ENCODE data around the gene OPA3. TPM values are rescaled to one million over a fixed set of nuclear protein-coding genes. Genes with fewer than 3 reads are reported as not detected.

The OPA3 gene
- polyA plus RNA-seq, 3 donors = 4.4 to 6.9 (median 5.6) TPM

DNA sequence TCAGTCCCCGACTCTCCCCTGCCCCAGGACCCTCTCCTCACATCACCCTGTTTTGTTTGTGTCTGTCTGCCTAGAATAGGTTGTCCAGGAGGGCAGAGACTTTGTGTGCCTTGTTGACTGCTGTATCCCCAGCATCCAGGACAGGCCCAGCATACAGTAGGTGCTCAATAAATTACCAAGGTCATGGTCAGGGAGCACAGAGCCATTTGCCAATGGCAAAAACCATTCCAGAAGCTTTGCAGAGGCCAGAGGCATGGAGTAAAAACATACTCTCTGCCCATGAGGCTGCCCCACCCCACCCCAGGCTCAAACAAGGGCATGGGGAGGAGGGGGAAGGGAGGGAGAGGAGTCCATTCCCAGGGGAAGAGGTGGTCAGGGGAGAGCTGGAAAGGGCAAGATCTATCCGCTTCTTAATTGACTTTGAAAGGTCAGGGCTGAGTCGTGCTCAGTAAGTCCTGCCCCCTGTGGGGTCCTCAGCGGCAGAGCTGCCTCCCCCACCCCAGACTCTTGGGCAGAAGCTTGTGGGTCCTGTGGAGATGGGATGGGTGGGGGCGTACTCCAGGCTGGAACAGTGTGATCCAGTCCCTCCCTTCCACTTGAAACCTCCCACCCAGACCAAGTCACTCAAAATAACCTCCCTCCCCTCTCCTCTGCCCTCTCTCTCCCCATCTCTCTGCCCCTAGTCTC, 13.0 kb upstream of the OPA3 start:
- no peaks in the 10 kb centered on the region for H4K20me1 ChIP-seq (ENCODE audit: insufficient read depth, low read length)
- H3K9me3 Mint-ChIP-seq = peaks cover 0 to 25% (median 9%) of the 10 kb centered on the region in 7 donors
- peak overlapping the region in 1 of 2 donors; percentile 82 for H3K4me3 Mint-ChIP-seq
- peaks cover 71 to 76% (median 74%) of the 10 kb centered on the region in 3 donors for H3K27me3 Mint-ChIP-seq (ENCODE audit: low read depth in 3 of 3)
- H3K4me3 ChIP-seq (replicated peaks in 1 of 3; ENCODE audit: low read depth in 2 of 3, low read length in 3 of 3) = peak overlapping the region in 1 of 3 experiments; percentile 43
- intact Hi-C loops (cut with micrococcal nuclease) = loop anchor here in 1 of 2 donors (5.0 kb wide), 1 partner anchor 40 kb away; the partner anchor contains the start of gene EML2
- peak overlapping the region; percentile 50 for H3K4me2 ChIP-seq (replicated peaks; ENCODE audit: extremely low read depth, low read length, poor library complexity, severe bottlenecking)
- no CpG with 5 or more reads among the region's 5 CpGs for WGBS (ENCODE audit: insufficient coverage)
- no peak overlapping the region for H3K27ac ChIP-seq (ENCODE audit: low read depth in 1 of 2, low read length in 2 of 2)
- peak overlapping the region in 1 of 7 donors; percentile 13 for H3K27ac Mint-ChIP-seq
- no peaks in the 10 kb centered on the region for H3K36me3 ChIP-seq (replicated peaks in 1 of 2; ENCODE audit: control insufficient read depth in 1 of 2, insufficient read depth in 2 of 2, low read length in 2 of 2)
- H3K9ac ChIP-seq (ENCODE audit: insufficient read depth, low read length, poor library complexity, severe bottlenecking) = no peak overlapping the region
- DNase-seq = no peak
- no peaks in the 10 kb centered on the region for H3K79me2 ChIP-seq (ENCODE audit: insufficient read depth, low read length)
- peaks cover 0 to 8% of the 10 kb centered on the region in 2 donors for H3K9me3 ChIP-seq (replicated peaks in 1 of 2; ENCODE audit: control insufficient read depth in 1 of 2, insufficient read depth in 1 of 2, low read length in 2 of 2)
- H3K4me1 ChIP-seq (ENCODE audit: control insufficient read depth in 1 of 2, insufficient read depth in 2 of 2, low read length in 2 of 2) = peaks cover 29 to 44% of the 10 kb centered on the region in 2 donors
- peaks cover 34 to 60% of the 10 kb centered on the region in 2 donors for H3K27me3 ChIP-seq (ENCODE audit: control insufficient read depth in 2 of 2, insufficient read depth in 2 of 2, low read length in 2 of 2)
- H3K4me1 Mint-ChIP-seq = peaks cover 43% of the 10 kb centered on the region
- TF ChIP-seq, protein P1, sequence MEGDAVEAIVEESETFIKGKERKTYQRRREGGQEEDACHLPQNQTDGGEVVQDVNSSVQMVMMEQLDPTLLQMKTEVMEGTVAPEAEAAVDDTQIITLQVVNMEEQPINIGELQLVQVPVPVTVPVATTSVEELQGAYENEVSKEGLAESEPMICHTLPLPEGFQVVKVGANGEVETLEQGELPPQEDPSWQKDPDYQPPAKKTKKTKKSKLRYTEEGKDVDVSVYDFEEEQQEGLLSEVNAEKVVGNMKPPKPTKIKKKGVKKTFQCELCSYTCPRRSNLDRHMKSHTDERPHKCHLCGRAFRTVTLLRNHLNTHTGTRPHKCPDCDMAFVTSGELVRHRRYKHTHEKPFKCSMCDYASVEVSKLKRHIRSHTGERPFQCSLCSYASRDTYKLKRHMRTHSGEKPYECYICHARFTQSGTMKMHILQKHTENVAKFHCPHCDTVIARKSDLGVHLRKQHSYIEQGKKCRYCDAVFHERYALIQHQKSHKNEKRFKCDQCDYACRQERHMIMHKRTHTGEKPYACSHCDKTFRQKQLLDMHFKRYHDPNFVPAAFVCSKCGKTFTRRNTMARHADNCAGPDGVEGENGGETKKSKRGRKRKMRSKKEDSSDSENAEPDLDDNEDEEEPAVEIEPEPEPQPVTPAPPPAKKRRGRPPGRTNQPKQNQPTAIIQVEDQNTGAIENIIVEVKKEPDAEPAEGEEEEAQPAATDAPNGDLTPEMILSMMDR (IDR thresholded peaks at IDR 0.05) = no peak
- no peak overlapping the region for H2AFZ ChIP-seq (ENCODE audit: insufficient read depth, low read depth, low read length, poor library complexity, severe bottlenecking)
- H3K36me3 Mint-ChIP-seq = peaks cover 0 to 16% of the 10 kb centered on the region in 2 donors

DNA sequence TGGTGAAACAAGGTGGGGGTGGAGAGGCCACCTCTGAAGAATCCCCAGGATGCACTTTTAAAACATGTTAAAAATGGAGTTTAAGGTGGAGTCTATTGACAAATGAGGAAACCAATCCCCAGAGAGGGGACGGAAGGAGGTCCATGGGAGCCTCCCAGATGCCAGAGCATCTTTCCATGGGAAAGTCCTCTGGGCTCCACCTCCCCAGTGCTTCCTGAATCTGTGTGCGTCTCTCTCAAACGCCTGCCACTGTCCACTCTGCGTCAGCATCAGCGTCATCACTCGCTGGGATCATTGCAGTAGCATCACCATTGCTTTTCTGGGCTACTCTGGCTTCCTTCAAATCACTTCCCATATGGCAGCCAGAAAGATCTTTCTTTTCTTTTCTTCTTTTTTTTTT, 11.2 kb upstream of the OPA3 start:
- H3K4me1 ChIP-seq (ENCODE audit: control insufficient read depth in 1 of 2, insufficient read depth in 2 of 2, low read length in 2 of 2) = peaks cover 33 to 39% of the 10 kb centered on the region in 2 donors
- H3K27me3 Mint-ChIP-seq (ENCODE audit: low read depth in 3 of 3) = peaks cover 69 to 71% (median 70%) of the 10 kb centered on the region in 3 donors
- 86% methylated on average over 5 of the region's 6 CpGs for WGBS (ENCODE audit: insufficient coverage)
- no peak overlapping the region for H3K27ac ChIP-seq (ENCODE audit: low read depth in 1 of 2, low read length in 2 of 2)
- H3K36me3 ChIP-seq (replicated peaks in 1 of 2; ENCODE audit: control insufficient read depth in 1 of 2, insufficient read depth in 2 of 2, low read length in 2 of 2) = no peaks in the 10 kb centered on the region
- H3K9me3 ChIP-seq (replicated peaks in 1 of 2; ENCODE audit: control insufficient read depth in 1 of 2, insufficient read depth in 1 of 2, low read length in 2 of 2) = peaks cover 0 to 4% of the 10 kb centered on the region in 2 donors
- intact Hi-C loops (cut with micrococcal nuclease) = loop anchor here in 1 of 2 donors (5.0 kb wide), 1 partner anchor 41 kb away; the partner anchor contains the start of gene EML2
- H3K36me3 Mint-ChIP-seq = peaks cover 0 to 7% of the 10 kb centered on the region in 2 donors
- no peak overlapping the region for H3K4me3 ChIP-seq (replicated peaks in 1 of 3; ENCODE audit: low read depth in 2 of 3, low read length in 3 of 3)
- peaks cover 43% of the 10 kb centered on the region for H3K4me1 Mint-ChIP-seq
- peaks cover 18 to 50% of the 10 kb centered on the region in 2 donors for H3K27me3 ChIP-seq (ENCODE audit: control insufficient read depth in 2 of 2, insufficient read depth in 2 of 2, low read length in 2 of 2)
- H3K9me3 Mint-ChIP-seq = peaks cover 0 to 11% (median 2%) of the 10 kb centered on the region in 7 donors
- no peak overlapping the region for H3K4me2 ChIP-seq (replicated peaks; ENCODE audit: extremely low read depth, low read length, poor library complexity, severe bottlenecking)
- no peaks in the 10 kb centered on the region for H4K20me1 ChIP-seq (ENCODE audit: insufficient read depth, low read length)
- peak overlapping the region in 1 of 2 donors; percentile 82 for H3K4me3 Mint-ChIP-seq
- no peak overlapping the region for H3K9ac ChIP-seq (ENCODE audit: insufficient read depth, low read length, poor library complexity, severe bottlenecking)
- no peak overlapping the region for H2AFZ ChIP-seq (ENCODE audit: insufficient read depth, low read depth, low read length, poor library complexity, severe bottlenecking)
- no peak overlapping the region for H3K27ac Mint-ChIP-seq
- no peak for DNase-seq
- no peaks in the 10 kb centered on the region for H3K79me2 ChIP-seq (ENCODE audit: insufficient read depth, low read length)
- TF ChIP-seq, protein P1 (IDR thresholded peaks at IDR 0.05) = no peak

Data from CD14-positive monocyte (primary cell).